Sigmoid colon (tissue), 7 donors: ENCODE results near the gene ASXL3. TPM values are rescaled to one million over a fixed set of nuclear protein-coding genes. Genes with fewer than 3 reads are reported as not detected.
A peak's percentile ranks its signal among the peaks of the same experiment; 100 is the strongest.

Source experiments
- DNase-seq: peaks from one replicate; pipeline ENCODE4 v3.0.0-alpha.2; 2019
- H3K27ac ChIP-seq, 4 donors: fragments of 200-600 bp; sonication (generic); one replicate each; pipeline ENCODE4 v1.5.1; 2016 to 2019; ENCODE audit warnings: mild to moderate bottlenecking in 1 of 4
- H3K27me3 ChIP-seq, 3 donors: fragments of 200-600 bp; sonication (generic); one replicate each; pipeline ENCODE4 v1.5.1; 2019; ENCODE audit warnings: mild to moderate bottlenecking in 1 of 3
- H3K36me3 ChIP-seq, 4 donors: fragments of 200-600 bp; sonication (generic); one replicate each; pipeline ENCODE4 v1.5.1; 2016 to 2019
- H3K4me1 ChIP-seq, 4 donors: fragments of 200-600 bp; sonication (generic); one replicate each; pipeline ENCODE4 v1.5.1; 2017 to 2019
- H3K4me3 ChIP-seq, 4 donors: fragments of 200-600 bp; sonication (generic); one replicate each; pipeline ENCODE4 v1.5.1; 2017 to 2019; ENCODE audit warnings: mild to moderate bottlenecking in 2 of 4, moderate library complexity in 1 of 4
- H3K9me3 ChIP-seq, 4 donors: fragments of 200-600 bp in 3 of 4; sonication (generic) in 3 of 4; one replicate each; pipeline versions ENCODE4 v1.5.1 to v1.6.1; 2013 to 2019
- CTCF ChIP-seq, 4 experiments: fragments of 450-650 bp in 3 of 4; fragments of 200-600 bp in 1 of 4; IDR thresholded peaks; one replicate each; pipeline ENCODE4 v1.5.1; 2016 to 2019; ENCODE audit warnings: antibody characterized with exemption in 4 of 4, mild to moderate bottlenecking in 3 of 4, moderate library complexity in 2 of 4
- EP300 ChIP-seq, 4 donors: sonication (generic); formaldehyde crosslinking; IDR thresholded peaks; one replicate each; pipeline ENCODE4 v1.6.1; 2017; ENCODE audit warnings: antibody characterized with exemption in 4 of 4
- POLR2A ChIP-seq, 2 donors: fragments of 450-650 bp; IDR thresholded peaks; one replicate each; pipeline ENCODE4 v1.6.1; 2016; ENCODE audit warnings: antibody characterized with exemption in 2 of 2, mild to moderate bottlenecking in 2 of 2, moderate library complexity in 2 of 2
- POLR2AphosphoS5 ChIP-seq, 4 donors: sonication (generic); formaldehyde crosslinking; IDR thresholded peaks; one replicate each; pipeline ENCODE4 v1.6.1; 2017; ENCODE audit warnings: antibody characterized with exemption in 4 of 4
- WGBS, 2 donors: extraction: QIAGEN DNeasy Blood & Tissue Kit; methylation state at CpG; one replicate each; pipeline ENCODE4 v1.1.7; 2013; 5-methylcytosine and 5-hydroxymethylcytosine counted together
- intact Hi-C: fragments of 100-400 bp; cut with DNase I; formaldehyde crosslinking; loops from one replicate; pipeline ENCODE4 v1.15.1; 2023
- polyA plus RNA-seq, 3 donors: library from polyadenylated mRNA; stranded (reverse); fragments of 200-250 nt; gene quantifications; one replicate each; pipeline ENCODE4 v1.2.3, GENCODE V29; 2013
- total RNA-seq, 4 donors: library from RNA; depleted of rRNA; stranded (reverse); fragments of >200 nt; gene quantifications; one replicate each; pipeline ENCODE4 v1.1.0, GENCODE V29; 2016
- donor health status: healthy with polysubstance abuse.
- donor health status: Bipolar disorder and iron deficiency.
- donor health status: healthy.

The ASXL3 gene
- total and polyA plus RNA-seq, 7 donors: under 0.01 to 9.1 (median 3.6) TPM

- Histone ChIP-seq H3K4me3 (peak overlapping the region in 1 of 4 donors; percentile 11), H3K4me1 (peaks cover 0 to 40% (median 18%) of the 10 kb centered on the region in 4 donors), H3K27me3 (no peaks in the 10 kb centered on the region), H3K36me3 (no peaks in the 10 kb centered on the region), H3K9me3 (peaks cover 0 to 2% (median 0%) of the 10 kb centered on the region in 4 donors), H3K27ac (peak overlapping the region; percentile 22 to 52 (median 40))
- no peak for DNase-seq
- intact Hi-C loops: no loop called here
- no peak for TF ChIP-seq POLR2A (IDR thresholded peaks at IDR 0.05)
- TF ChIP-seq CTCF (IDR thresholded peaks at IDR 0.05): no peak
- WGBS, 2 donors: 87 to 93% methylated on average over 3 of the region's 3 CpGs
Measured at GRCh38 chr18:33585431-33585775, 7.4 kb downstream of the ASXL3 start.

- 93% methylated on average over 2 of the region's 2 CpGs for WGBS, 2 donors
- H3K27ac ChIP-seq: no peak overlapping the region
- peaks cover 0 to 13% (median 6%) of the 10 kb centered on the region in 4 donors for H3K4me1 ChIP-seq
- no peaks in the 10 kb centered on the region for H3K36me3 ChIP-seq
- H3K4me3 ChIP-seq: no peak overlapping the region
- TF ChIP-seq POLR2A (IDR thresholded peaks at IDR 0.05): no peak
- no peak for TF ChIP-seq POLR2AphosphoS5 (IDR thresholded peaks at IDR 0.05)
- TF ChIP-seq CTCF (IDR thresholded peaks at IDR 0.05): no peak
- no peak for TF ChIP-seq EP300 (IDR thresholded peaks at IDR 0.05)
- intact Hi-C loops: no loop called here
- peaks cover 0 to 2% (median 0%) of the 10 kb centered on the region in 4 donors for H3K9me3 ChIP-seq
- no peak for DNase-seq
- no peaks in the 10 kb centered on the region for H3K27me3 ChIP-seq
Measured at GRCh38 chr18:33588361-33588760, 10.3 kb downstream of the ASXL3 start.

GRCh38 chr18:33593261-33593660, 15.2 kb downstream of the ASXL3 start:
- TF ChIP-seq POLR2A (IDR thresholded peaks at IDR 0.05) (no peak), POLR2AphosphoS5 (IDR thresholded peaks at IDR 0.05) (no peak), CTCF (IDR thresholded peaks at IDR 0.05) (no peak), EP300 (IDR thresholded peaks at IDR 0.05) (no peak)
- H3K4me1 ChIP-seq: peaks cover 0 to 10% (median 3%) of the 10 kb centered on the region in 4 donors
- no peaks in the 10 kb centered on the region for H3K27me3 ChIP-seq
- no peak overlapping the region for H3K27ac ChIP-seq
- H3K36me3 ChIP-seq: no peaks in the 10 kb centered on the region
- H3K4me3 ChIP-seq: no peak overlapping the region
- intact Hi-C loops: no loop called here
- H3K9me3 ChIP-seq: no peaks in the 10 kb centered on the region
- WGBS, 2 donors: 89 to 90% methylated on average over 5 of the region's 5 CpGs
- no peak for DNase-seq

- intact Hi-C loops: no loop called here
- H3K36me3 ChIP-seq: no peaks in the 10 kb centered on the region
- no peaks in the 10 kb centered on the region for H3K27me3 ChIP-seq
- H3K27ac ChIP-seq: no peak overlapping the region
- no peaks in the 10 kb centered on the region for H3K9me3 ChIP-seq
- 41 to 94% methylated on average over 1 of the region's 1 CpG for WGBS, 2 donors
- no peak for TF ChIP-seq CTCF (IDR thresholded peaks at IDR 0.05)
- TF ChIP-seq POLR2AphosphoS5 (IDR thresholded peaks at IDR 0.05): no peak
- no peak for TF ChIP-seq EP300 (IDR thresholded peaks at IDR 0.05)
- TF ChIP-seq POLR2A (IDR thresholded peaks at IDR 0.05): no peak
- H3K4me3 ChIP-seq: no peak overlapping the region
- DNase-seq: no peak
- H3K4me1 ChIP-seq: peaks cover 0 to 10% (median 3%) of the 10 kb centered on the region in 4 donors
Measured at GRCh38 chr18:33594799-33595198, 16.8 kb downstream of the ASXL3 start.

- no peaks in the 10 kb centered on the region for H3K36me3 ChIP-seq
- intact Hi-C loops: no loop called here
- 36 to 62% methylated on average over 1 of the region's 1 CpG for WGBS, 2 donors
- no peak overlapping the region for H3K27ac ChIP-seq
- H3K27me3 ChIP-seq: no peaks in the 10 kb centered on the region
- H3K9me3 ChIP-seq: no peaks in the 10 kb centered on the region
- H3K4me3 ChIP-seq: no peak overlapping the region
- DNase-seq: no peak
- no peak for TF ChIP-seq POLR2AphosphoS5 (IDR thresholded peaks at IDR 0.05)
- TF ChIP-seq EP300 (IDR thresholded peaks at IDR 0.05): no peak
- no peak for TF ChIP-seq CTCF (IDR thresholded peaks at IDR 0.05)
- no peak for TF ChIP-seq POLR2A (IDR thresholded peaks at IDR 0.05)
- peaks cover 0 to 20% (median 9%) of the 10 kb centered on the region in 4 donors for H3K4me1 ChIP-seq
Measured at GRCh38 chr18:33596178-33596854, 18.3 kb downstream of the ASXL3 start.
